Activated T-cell treated with anti-CD3 and anti-CD28 coated beads, Interleukin-2, amount 50 U/mL, for 1 hour (primary cell): ENCODE measurements around the gene GPX4.

Experiments
- DNase-seq: peaks from one replicate; pipeline ENCODE4 v3.0.0-alpha.2; 2020

Gene GPX4

GRCh38 chr19:1154731-1155351, 51.0 kb downstream of the GPX4 start:
- DNase-seq: no peak

GRCh38 chr19:1155352-1156304, 51.8 kb downstream of the GPX4 start:
- no peak for DNase-seq
